ENCODE data around the gene CLDN6.
"Not testable (repeated sequence)": the region's sequence is repeated elsewhere in the genome, so short reads cannot be mapped to it uniquely, and the experiment has no call there.

CLDN6 gene

DNA sequence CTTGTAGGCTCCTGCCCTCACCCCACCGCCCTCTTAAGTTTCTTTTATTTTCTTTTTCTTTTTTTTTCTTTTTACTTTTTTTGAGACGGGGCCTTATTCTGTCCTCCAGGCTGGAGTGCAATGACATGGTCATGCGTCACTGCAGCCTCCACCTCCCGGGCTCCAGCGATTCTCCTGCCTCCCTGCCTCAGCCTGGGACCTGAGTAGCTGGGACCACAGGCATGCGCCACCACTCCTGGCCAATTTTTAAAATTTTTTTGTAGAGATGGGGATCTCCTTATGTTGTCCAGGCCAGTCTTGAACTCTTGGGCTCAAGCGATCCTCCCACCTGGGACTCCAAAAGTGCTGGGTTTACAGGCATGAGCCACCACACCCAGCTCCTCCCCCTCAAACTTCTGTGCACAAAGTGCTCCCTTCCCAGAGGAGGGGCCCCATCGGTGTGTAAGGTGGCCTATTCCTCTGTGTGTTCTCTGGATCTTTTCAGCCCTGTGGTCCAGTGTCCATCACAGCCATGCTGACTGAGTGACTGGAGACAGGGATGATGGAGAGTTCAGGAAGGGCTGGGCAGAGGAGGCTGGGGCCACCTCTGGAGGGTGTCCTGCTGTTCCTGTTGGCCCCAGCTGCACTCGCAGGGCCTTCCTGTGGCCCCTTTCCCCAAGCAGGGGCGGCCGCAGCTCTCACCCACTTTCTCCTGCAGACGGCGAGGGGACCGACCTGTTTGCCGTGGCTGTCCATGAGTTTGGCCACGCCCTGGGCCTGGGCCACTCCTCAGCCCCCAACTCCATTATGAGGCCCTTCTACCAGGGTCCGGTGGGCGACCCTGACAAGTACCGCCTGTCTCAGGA lies 38.6 kb upstream of the CLDN6 start:
- TF ChIP-seq, protein P1, sequence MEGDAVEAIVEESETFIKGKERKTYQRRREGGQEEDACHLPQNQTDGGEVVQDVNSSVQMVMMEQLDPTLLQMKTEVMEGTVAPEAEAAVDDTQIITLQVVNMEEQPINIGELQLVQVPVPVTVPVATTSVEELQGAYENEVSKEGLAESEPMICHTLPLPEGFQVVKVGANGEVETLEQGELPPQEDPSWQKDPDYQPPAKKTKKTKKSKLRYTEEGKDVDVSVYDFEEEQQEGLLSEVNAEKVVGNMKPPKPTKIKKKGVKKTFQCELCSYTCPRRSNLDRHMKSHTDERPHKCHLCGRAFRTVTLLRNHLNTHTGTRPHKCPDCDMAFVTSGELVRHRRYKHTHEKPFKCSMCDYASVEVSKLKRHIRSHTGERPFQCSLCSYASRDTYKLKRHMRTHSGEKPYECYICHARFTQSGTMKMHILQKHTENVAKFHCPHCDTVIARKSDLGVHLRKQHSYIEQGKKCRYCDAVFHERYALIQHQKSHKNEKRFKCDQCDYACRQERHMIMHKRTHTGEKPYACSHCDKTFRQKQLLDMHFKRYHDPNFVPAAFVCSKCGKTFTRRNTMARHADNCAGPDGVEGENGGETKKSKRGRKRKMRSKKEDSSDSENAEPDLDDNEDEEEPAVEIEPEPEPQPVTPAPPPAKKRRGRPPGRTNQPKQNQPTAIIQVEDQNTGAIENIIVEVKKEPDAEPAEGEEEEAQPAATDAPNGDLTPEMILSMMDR (IDR thresholded peaks at IDR 0.05; ENCODE audit: low read depth, low read length): no peak
- H3K4me3 ChIP-seq (ENCODE audit: low read depth, low read length): no peak overlapping the region

DNA sequence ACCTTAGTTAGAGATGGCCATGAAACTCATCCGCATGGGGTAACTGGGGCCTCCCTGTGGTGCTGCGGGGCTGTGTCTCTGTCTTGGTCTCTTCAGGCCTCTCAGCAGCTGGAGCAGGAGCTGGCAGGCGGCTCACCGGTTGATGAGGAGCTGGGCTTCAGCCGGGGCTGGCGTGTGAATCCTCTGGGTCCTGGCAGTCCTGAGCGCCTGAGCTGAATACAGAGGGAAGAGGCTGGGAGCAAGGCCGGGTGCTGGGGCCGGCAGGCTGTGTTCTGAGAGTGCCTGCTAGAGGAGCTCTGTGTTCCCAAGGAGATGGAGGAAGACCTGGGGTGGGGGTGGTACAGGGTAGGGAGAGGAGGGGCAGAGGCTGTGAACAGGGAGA lies 37.7 kb upstream of the CLDN6 start:
- H3K4me3 ChIP-seq (ENCODE audit: low read depth, low read length): not testable (repeated sequence)

DNA sequence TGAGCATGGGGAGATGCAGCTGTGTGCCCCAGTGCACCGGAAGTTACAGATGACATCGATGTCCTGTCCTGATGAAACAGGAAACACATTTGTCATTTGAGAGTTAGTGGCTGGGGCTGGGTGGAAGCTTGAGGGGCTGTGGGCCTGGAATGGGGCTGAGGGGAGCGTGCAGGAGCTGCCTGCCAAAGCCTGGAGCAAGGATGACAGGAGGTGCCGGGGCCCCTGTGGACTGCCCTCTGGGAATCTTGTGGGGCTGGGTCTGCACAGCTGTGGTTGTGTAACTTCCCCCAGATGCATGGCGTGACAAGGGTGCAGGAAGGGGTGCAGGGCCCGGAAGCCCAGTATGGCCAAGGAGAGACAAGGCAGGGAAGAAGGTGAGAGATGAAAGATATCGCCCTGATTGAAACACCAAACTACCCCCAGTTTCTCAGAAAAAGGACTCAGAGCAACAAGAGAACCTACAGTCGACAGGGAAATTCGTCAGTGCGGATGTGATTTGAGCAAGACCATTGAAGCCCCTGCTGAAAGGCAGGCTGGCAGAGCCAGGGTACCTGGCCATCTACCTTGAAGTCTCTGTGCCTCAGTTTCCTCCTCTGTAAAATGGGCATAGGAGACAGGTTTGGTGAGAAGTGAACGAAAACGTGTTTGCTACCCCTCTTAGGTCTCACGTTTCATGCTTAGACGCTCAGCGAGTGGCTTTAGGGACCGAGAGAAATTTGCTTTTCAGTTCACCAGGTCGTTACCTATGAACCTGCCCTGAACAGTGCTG lies 37.2 kb upstream of the CLDN6 start:
- TF ChIP-seq, protein P1 (IDR thresholded peaks at IDR 0.05; ENCODE audit: low read depth, low read length): no peak
- no peak overlapping the region for H3K4me3 ChIP-seq (ENCODE audit: low read depth, low read length)

DNA sequence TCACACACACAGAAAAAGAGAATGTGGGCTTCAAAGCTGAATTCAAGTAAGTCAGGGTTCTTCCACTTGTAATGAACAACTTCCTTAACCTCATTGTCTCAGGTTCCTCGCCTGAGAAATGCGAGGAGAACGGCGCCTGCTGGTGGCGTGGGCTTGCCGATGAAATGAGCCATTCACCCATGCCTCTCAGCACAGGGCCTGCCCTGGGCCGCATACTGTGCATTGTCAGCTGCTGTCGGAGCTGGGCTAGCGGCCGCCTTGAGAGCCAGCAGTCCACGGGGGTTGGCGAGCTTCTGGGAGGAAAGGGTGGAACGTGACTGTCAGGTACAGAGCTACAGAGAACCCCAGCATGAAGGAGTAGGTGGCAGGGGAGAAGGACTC lies 35.3 kb upstream of the CLDN6 start:
- not testable (repeated sequence) for H3K4me3 ChIP-seq (ENCODE audit: low read depth, low read length)

DNA sequence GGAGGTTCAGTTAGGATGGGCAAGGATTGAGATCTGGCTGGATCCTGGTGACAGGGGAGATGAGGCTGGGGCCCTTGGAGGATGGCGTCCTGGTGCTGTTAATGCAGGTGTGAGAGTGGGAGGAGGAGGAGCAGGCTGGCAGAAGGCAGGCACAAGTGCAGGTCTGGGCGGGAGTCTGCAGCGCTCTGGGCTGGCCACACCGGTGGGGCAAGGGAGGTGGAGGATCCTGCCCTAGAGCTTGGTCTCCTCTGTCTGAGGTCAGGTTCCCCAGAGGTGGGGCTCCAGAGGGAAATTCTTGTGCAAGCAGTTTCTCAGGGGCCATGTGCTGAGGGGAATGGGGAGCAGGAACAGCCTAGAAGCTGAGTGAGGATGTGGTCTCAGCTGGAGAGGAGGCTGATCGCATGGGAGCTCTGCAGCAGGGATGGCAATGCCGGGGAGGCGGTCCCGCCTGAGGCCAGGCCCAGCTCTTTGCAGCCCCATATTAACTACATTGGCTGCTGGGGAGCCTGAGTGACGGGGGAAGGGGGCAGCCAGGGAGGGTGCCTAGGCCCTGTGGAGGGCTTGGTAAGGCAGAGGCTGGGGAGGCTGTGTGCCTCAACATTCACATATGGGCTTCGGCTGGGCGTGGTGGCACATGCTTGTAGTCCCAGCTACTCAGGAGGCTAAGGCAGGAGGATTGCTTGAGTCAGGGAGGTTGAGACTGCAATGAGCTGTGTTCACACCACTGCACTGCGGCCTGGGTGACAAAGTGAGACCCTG lies 34.8 kb upstream of the CLDN6 start:
- not testable (repeated sequence) for H3K4me3 ChIP-seq (ENCODE audit: low read depth, low read length)

DNA sequence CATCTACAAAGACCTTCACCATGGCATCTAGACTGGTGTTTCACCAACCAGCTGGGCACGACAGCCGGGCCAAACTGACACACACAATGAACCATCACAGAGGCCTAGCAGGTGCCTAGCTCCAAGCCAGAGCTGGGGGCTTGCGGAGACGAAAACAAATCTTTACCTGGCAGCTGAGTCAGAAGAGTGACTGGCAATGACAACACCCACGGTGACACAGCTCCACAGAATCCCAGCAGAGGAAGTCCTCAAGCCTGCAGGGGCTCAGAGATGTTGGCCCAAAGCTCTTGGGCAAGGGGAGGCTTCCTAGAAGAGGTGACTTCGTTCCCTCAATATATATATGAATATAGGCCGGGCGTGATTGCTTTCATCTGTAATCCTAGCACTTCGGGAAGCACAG lies 33.5 kb upstream of the CLDN6 start:
- H3K4me3 ChIP-seq (ENCODE audit: low read depth, low read length): no peak overlapping the region
- TF ChIP-seq, protein P1 (IDR thresholded peaks at IDR 0.05; ENCODE audit: low read depth, low read length): no peak

DNA sequence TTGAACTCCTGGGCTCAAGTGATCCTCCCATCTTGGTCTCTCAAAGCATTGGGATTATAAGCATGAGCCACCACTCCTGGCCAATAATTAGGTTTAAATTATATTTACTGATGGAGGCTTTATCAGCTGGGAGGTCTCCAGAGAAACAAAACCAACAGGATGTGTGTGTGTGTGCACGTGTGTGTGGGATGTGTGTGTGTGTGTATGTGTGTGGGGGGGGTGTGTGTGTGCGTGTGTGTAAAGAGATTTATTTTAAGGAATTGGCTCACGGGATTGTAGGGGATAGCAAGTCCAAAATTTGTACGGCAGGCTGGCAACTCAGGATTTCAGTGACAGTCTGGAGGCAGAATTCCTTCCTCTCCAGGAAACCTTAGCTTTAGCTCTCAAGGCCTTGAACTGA lies 33.0 kb upstream of the CLDN6 start:
- no peak overlapping the region for H3K4me3 ChIP-seq (ENCODE audit: low read depth, low read length)
- TF ChIP-seq, protein P1 (IDR thresholded peaks at IDR 0.05; ENCODE audit: low read depth, low read length): no peak

DNA sequence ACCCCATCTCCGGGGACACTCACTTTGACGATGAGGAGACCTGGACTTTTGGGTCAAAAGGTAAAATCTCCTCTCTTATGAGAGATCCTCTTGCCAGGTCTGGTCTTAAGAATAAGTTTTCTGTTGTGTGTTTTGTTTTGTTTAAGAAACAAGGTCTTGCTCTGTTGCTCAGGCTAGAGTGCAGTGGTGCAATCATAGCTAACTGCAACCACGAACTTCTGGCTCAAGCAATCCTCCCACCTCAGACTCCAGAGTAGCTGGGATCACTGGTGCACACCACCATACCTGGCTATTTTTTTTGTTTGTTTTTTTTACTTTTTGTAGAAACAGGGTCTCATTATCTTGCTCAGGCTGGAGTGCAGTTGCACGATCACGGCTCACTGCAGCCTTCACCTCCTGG lies 32.5 kb upstream of the CLDN6 start:
- H3K4me3 ChIP-seq (ENCODE audit: low read depth, low read length): no peak overlapping the region

More for the DNA sequence above, 32.5 kb upstream of the CLDN6 start:
- TF ChIP-seq, protein P1 (IDR thresholded peaks at IDR 0.05; ENCODE audit: low read depth, low read length): no peak
